ENCODE data around the gene MAML3.
"Not testable (repeated sequence)": the region's sequence is repeated elsewhere in the genome, so short reads cannot be mapped to it uniquely, and the experiment has no call there.

MAML3 gene

DNA sequence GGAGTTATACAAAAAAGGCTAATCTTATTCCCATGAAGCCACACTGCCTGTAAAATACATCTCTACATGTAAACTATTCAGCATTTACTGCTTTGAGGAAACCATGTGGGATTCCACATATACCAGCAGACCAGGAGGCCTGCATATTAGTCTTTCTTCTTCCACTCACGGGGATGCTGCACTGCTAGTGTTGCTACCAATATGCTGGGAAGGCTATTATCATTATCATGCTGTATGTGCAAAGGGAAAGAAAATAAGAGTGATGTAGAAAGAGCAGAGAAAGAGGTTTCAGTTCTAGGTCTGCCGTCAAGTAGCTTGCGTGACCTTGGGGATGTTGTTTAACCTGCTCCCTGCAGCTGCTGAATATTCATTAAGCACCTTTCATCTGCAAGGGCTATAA, 427.4 kb downstream of the MAML3 start:
- DNase-seq (ENCODE audit: low read depth) = no peak

DNA sequence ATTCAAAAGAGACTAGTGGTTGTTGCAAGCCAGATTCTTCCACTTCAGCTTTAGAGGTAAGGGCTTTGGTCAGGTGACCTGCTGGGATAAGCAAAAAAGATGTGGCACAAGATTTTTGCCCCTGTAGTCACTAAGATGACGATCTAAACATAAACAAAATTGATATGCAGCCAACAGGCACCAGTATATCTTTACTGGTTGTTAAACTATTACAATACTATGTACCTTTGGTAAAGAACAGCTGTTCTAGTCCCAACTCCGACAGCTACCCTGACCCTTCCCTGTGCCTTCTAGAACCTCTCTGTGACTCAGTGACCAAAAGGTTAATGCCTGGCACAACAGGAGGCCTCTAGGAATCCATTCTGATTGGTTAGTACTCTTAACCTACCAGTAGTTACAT, 428.7 kb downstream of the MAML3 start:
- DNase-seq (ENCODE audit: low read depth) = no peak

DNA sequence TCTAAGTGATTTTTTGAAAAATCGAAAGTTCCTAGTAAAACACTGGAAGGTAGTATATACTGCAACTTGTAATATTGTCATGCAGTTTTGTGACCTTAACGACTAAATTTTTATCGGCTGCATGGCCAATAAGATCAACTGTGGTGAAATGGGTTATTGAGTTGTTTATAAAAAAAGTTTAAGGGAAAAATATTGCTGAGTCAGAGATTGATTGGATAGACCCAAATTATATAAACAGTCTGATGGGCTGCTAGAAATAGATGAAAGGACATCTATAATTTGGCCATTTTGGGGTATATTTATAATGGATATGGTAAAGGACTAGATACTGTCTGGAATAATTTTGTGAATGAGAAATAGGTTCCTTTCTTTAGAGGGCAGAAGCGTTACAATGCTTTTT, 432.2 kb downstream of the MAML3 start:
- DNase-seq (ENCODE audit: low read depth) = no peak

DNA sequence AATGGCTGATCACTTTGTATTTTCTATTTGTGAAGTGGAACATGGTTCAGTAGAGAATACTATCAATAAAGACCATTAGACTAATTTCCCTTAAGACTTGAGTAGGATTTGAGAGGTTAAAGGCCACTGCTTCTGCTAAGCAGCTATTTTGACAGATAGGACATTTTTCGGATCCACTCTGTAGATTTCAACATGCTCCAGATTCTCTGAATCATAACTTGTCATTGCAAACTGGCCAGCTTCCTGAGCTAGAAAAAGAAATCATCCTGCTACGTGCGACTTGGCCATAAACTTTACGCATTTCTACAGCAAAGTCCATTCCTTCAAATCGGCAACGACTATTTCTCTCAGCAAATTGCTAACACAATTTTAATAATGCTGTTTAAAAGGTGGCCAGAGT, 433.2 kb downstream of the MAML3 start:
- DNase-seq (ENCODE audit: low read depth) = no peak

DNA sequence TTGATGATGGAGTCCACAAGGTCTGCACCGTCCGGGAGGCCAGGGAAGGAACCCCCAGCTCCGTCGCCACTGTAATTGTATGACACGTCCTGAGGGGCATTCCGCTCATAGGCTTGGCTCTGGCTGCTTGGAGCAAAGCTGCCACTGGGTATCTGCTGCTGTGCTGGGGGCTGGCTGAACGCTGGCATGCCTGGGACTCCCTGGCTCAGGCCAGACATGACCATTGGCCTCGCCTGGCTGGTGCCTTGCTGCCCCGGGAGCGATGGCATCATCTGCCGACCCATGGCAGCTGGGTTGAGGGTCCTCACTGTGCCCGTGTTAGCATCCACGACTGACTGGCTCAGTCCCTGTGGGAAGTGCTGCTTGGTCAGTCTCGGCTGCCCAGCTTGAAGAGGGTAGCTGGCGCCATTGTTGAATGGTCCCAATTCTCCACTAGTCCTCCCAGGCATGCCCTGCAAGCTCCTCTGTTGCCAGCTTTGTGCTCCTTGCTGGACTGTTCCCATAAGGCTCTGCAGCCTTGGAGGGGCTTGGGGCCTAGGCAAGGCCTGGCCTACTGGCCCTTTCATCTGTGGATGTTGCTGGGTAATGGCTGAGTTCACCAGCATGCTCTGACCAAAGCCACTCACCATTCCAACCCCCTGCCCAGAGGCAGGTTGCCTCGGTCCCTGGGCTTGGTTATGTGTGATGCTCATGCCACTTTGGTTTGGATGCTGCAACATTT, 434.4 kb downstream of the MAML3 start:
- no peak for DNase-seq (ENCODE audit: low read depth)

GRCh38 chr4:139718833-139719232, 435.2 kb downstream of the MAML3 start:
- no peak for DNase-seq (ENCODE audit: low read depth)

GRCh38 chr4:139718358-139718757, 435.6 kb downstream of the MAML3 start:
- no peak for DNase-seq (ENCODE audit: low read depth)

- DNase-seq (ENCODE audit: low read depth) = no peak
Measured at GRCh38 chr4:139715746-139716391, 438.1 kb downstream of the MAML3 start.

DNA sequence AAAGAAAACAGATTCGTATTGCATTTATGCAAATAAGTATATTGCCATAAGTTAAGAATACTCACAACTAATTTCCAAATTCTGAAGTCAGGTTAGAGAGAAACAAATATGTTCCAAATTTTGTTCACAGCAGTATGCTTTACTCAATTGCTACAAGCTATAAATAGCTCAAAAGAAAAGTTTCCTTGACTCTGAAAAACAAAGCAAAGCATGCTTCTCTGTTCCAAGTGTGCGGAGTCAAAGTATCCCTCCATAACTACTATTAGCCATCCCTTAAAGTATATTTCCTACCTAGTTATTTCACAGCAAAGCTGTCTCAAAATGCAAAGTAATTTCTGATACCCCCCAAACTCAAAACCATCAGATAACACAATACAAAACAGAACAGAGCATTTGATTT, 441.1 kb downstream of the MAML3 start:
- DNase-seq (ENCODE audit: low read depth) = no peak

- DNase-seq (ENCODE audit: low read depth) = no peak
Measured at GRCh38 chr4:139711461-139711860, 442.5 kb downstream of the MAML3 start.

DNA sequence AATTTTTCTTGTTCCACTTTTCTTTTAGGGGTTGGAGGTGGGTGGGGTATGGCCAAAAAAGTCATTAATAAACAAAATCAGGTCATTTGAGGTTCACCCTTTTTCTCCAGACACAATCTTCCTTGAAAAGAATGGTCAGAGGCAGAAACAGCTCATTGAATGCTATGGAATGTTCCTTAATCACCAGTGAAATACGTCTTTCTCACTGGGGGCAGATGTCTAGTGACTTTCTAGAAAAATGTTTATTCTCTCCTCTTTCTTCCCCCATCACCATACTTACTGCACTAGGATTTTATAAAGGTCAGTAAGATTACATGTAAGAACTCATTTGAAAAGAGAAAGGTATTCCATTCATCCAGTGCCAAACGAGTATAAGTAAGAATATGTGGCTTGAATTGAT, 443.9 kb downstream of the MAML3 start:
- DNase-seq (ENCODE audit: low read depth) = no peak

- DNase-seq (ENCODE audit: low read depth) = no peak
Measured at GRCh38 chr4:139709660-139710059, 444.3 kb downstream of the MAML3 start.

DNA sequence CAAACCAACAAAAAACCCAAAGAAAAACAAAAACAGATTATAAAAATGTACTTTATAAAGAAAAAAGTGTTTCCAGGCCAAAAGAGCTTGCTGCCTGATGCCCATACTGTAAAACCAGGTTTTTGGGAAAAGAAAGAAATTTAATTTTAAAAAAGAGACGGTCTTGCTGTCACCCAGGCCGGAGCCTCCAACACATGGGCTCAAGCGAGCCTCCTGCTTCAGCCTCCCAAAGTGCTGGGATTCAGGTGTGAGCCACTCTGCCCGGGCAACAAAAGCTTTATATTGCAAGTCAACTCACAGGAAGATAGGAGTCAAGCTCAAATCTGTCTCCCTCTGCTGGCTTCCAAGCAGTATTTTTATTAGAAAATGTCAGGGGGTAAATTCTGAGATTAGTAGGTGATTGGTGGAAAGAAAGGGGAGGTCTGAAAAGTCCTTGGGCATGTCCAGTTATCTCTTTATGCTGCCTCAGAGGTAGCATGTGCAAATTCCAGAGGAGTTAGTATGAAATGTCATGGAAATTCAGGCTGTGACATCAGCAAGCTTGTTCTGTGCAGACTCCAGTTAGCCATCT, 449.0 kb downstream of the MAML3 start:
- no peak for DNase-seq (ENCODE audit: low read depth)

- DNase-seq (ENCODE audit: low read depth) = no peak
Measured at GRCh38 chr4:139700568-139700967, 453.4 kb downstream of the MAML3 start.

DNA sequence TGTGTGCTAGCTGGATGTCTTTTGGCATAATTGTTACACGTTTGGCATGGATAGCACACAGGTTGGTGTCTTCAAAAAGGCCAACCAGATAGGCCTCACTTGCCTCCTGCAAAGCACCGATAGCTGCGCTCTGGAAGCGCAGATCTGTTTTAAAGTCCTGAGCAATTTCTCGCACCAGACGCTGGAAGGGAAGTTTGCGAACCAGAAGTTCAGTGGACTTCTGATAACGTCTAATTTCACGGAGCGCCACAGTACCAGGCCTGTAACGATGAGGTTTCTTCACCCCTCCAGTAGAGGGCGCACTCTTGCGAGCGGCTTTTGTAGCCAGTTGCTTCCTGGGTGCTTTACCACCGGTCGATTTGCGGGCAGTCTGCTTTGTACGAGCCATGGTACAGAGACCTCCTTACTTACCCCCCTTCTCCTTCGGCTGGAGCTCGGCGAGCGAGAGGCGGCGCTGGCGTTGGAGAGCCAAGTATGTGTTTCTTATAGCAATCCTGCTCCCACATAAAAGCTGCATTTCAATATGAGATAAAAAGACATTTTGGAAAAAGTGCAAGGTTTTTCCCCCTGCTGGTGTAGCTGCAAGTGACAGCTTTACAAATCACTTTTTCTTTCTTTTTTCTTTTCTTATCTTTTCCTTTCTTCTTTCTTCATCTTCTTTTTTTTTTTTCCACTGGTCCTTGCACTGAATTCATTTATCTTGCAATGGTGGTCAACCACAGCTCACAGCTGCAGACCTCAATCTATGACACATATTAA, 455.6 kb downstream of the MAML3 start:
- not testable (repeated sequence) for DNase-seq (ENCODE audit: low read depth)

GRCh38 chr4:139696491-139696890, 457.5 kb downstream of the MAML3 start:
- no peak for DNase-seq (ENCODE audit: low read depth)

DNA sequence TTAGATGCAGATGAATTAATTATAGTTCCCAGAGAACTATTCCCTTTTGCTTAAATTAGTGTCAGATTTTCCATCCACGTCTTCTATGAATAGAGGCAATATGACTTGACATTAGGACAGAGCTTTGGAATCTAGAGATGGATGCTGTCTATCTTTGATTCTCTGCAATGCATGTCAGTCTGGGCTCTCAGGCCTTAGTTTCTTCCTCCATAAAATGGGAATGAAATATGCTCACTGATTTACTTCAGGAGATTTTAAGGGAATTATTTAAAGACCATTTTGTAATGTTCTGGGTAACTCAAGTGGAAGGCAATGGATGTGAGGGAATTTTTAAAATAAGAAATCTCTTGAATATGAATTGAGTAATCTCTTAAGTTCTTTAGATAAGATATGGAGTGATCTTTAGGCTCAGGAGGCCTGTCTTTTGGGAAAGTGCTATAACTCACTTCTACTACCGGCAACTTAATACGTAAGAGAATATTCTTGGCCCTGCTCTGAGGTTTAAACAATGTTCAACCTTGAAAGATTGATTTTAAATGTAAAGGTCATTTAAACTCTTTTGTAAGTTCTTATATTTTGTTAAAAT, 459.4 kb downstream of the MAML3 start:
- no peak for DNase-seq (ENCODE audit: low read depth)

DNA sequence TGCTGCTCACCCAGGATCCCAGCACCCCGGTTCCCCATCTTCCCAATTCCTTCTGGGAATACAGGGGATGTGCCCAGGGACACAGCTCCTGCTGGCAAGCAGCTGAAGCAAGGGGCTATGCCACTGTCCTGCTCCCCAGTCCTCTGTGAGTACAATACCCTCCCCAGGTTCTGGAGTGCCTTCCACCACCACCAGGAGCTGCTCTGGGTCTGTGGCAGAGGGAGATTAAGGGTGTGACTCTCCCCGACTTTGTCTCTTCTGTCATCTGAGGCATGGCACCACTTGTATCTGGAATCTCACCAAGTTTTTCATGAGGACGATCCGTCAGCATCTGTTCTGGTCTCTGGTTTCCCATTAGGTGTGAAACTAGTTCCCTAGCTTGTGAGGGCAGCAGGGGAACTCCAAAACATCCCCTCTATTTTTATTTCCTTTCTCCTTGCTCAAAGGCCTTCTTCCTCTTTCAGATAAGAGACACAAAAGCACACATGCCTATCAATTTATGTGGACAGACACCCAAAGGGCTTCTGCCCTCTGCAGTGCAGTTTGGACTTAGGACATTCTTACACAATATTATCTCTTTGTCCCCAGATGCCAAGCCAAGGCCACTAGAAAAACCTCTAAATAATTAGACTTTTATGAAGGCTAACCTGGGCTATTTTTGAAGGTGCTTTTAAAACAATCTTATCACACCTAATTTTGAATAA, 461.5 kb downstream of the MAML3 start:
- DNase-seq (ENCODE audit: low read depth) = no peak

GRCh38 chr4:139690419-139690818, 463.6 kb downstream of the MAML3 start:
- DNase-seq (ENCODE audit: low read depth) = no peak

DNA sequence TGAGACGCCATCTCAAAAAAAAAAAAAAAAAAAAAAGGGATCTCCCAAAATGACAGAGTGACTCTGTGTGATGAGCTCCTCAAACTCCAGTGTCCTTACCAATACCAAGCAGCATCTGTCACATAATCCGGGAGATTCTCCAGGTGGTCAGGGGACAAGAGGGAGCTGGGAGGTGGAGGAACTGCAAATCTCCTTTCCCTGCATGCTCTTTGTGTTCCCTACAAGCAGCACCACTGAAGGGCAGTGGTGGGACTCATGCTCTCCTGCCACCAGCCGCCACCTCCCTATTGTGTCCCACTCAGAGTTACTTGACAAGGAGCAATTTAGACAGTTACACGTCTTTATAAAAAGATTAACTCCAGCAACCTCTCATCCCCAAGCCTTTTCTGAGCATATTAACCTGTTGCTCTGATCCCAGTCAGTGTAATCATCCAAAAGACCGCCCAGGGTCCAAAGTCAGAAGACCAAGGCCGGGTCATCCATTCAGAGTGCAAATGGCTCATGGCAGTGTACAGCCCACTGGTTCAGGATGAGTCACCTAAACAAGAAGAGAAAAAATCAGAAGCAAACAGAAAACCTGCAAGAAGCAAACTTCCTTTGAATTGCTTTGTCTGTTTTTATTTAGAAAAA, 464.8 kb downstream of the MAML3 start:
- no peak for DNase-seq (ENCODE audit: low read depth)

GRCh38 chr4:139686988-139687387, 467.0 kb downstream of the MAML3 start:
- DNase-seq (ENCODE audit: low read depth) = no peak
